ENCODE data around the gene AUH.

DNA sequence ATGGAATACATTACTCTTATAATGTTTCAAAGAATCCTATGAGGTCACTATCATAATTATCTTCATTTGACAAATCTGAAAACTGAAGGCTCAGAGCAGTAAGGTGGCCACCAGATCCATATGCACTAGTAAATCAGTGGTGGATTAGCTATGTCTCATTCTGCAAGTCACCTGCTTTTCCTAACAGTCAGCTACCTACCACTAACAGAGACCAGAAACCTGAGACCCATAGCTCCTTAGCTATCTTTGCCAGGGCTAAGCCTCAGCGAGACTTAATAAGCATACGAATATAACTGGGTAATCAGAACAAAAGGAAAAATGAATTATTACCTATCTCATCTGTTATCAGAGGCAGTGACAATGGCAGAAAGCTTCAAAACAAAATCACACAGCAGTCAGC lies 118.7 kb downstream of the AUH start:
- TF ChIP-seq, protein P1, sequence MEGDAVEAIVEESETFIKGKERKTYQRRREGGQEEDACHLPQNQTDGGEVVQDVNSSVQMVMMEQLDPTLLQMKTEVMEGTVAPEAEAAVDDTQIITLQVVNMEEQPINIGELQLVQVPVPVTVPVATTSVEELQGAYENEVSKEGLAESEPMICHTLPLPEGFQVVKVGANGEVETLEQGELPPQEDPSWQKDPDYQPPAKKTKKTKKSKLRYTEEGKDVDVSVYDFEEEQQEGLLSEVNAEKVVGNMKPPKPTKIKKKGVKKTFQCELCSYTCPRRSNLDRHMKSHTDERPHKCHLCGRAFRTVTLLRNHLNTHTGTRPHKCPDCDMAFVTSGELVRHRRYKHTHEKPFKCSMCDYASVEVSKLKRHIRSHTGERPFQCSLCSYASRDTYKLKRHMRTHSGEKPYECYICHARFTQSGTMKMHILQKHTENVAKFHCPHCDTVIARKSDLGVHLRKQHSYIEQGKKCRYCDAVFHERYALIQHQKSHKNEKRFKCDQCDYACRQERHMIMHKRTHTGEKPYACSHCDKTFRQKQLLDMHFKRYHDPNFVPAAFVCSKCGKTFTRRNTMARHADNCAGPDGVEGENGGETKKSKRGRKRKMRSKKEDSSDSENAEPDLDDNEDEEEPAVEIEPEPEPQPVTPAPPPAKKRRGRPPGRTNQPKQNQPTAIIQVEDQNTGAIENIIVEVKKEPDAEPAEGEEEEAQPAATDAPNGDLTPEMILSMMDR (IDR thresholded peaks at IDR 0.05): no peak
- TF ChIP-seq POLR2A (IDR thresholded peaks at IDR 0.05): no peak
- no peak for TF ChIP-seq EP300 (IDR thresholded peaks at IDR 0.05)
- TF ChIP-seq POLR2AphosphoS5 (IDR thresholded peaks at IDR 0.05): no peak
